Measurements from ENCODE around the gene SNX3.

Gene SNX3

DNA sequence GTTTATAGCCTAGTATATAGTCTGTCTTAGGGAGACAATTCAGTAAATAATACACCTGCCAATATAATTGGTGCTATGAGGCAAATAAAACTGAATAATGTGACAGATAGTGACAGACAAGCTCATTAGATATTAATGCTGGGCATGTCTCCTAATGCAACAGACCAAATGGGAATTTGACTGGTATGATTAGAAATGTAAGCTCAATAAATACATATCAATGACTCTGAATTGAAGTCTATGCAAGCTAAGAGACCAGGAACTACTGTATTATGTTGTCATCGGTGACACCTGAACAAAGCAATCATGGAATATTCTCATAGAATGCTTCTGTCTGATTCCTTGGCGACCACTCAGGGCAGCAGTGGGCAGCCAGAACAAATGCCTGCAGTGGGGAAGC lies 2.5 kb upstream of the SNX3 start:
- Histone ChIP-seq H3K36me3 (replicated peaks; ENCODE audit: low read depth, low read length) (no peaks in the 10 kb centered on the region), H3K27me3 (ENCODE audit: low read depth, low read length) (no peaks in the 10 kb centered on the region), H3K4me3 (ENCODE audit: low read length) (no peak overlapping the region), H3K9ac (ENCODE audit: low read length) (no peak overlapping the region), H3K27ac (ENCODE audit: low read length) (no peak overlapping the region), H3K9me3 (ENCODE audit: insufficient read depth, low read length) (no peaks in the 10 kb centered on the region), H3K79me2 (ENCODE audit: low read length) (peaks cover 17% of the 10 kb centered on the region), H3K4me2 (ENCODE audit: low read length) (no peak overlapping the region), H4K20me1 (ENCODE audit: insufficient read depth, low read length) (peaks cover 4% of the 10 kb centered on the region), H2AFZ (ENCODE audit: low read depth, low read length) (no peak overlapping the region), H3K4me1 (ENCODE audit: low read length) (peaks cover 15% of the 10 kb centered on the region)
- TF ChIP-seq, protein P1, sequence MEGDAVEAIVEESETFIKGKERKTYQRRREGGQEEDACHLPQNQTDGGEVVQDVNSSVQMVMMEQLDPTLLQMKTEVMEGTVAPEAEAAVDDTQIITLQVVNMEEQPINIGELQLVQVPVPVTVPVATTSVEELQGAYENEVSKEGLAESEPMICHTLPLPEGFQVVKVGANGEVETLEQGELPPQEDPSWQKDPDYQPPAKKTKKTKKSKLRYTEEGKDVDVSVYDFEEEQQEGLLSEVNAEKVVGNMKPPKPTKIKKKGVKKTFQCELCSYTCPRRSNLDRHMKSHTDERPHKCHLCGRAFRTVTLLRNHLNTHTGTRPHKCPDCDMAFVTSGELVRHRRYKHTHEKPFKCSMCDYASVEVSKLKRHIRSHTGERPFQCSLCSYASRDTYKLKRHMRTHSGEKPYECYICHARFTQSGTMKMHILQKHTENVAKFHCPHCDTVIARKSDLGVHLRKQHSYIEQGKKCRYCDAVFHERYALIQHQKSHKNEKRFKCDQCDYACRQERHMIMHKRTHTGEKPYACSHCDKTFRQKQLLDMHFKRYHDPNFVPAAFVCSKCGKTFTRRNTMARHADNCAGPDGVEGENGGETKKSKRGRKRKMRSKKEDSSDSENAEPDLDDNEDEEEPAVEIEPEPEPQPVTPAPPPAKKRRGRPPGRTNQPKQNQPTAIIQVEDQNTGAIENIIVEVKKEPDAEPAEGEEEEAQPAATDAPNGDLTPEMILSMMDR (IDR thresholded peaks at IDR 0.05; ENCODE audit: low read depth, low read length): no peak
- TF ChIP-seq EZH2phosphoT487 (IDR thresholded peaks at IDR 0.05; ENCODE audit: low read depth): no peak

DNA sequence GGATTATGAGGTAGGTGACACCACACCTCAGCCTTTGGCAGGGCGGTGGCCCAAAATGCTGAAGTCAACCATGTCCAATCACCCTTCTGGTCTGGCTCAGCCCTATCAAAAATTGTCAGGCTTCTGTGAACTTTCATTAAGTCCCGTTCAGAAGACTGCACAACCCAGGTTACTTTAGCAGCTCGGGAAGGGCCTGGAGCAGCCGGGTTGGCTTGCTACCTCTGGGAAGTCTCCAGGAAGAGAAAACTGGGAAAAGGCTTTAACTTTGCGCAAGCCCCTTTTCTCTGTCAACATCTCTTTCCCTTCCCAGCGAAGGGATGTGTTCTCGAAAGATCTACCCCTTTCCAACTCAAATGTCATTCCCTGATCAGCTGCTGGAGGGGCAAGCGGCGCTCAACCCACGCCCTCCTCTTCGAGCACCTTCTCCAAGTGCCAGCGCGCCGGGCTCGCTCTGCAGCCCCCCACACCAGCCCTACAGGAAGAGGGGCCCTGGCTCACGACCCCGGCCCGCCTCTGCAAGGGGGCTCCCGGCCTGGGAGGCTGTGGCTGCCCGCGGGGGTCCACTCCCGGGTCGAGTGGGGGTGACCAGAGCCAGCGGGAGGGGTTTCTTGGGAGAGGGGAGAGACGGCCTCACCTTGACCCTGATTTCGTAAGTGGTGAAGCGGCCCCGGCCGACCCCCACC lies 573 bp downstream of the SNX3 start:
- Histone ChIP-seq H3K27me3 (ENCODE audit: low read depth, low read length) (no peaks in the 10 kb centered on the region), H3K27ac (ENCODE audit: low read length) (peak overlapping the region; percentile 77), H3K4me2 (ENCODE audit: low read length) (peak overlapping the region; percentile 73), H3K4me1 (ENCODE audit: low read length) (peaks cover 15% of the 10 kb centered on the region), H3K36me3 (replicated peaks; ENCODE audit: low read depth, low read length) (no peaks in the 10 kb centered on the region), H3K9ac (ENCODE audit: low read length) (peak overlapping the region; percentile 96), H3K9me3 (ENCODE audit: insufficient read depth, low read length) (no peaks in the 10 kb centered on the region), H3K79me2 (ENCODE audit: low read length) (peaks cover 33% of the 10 kb centered on the region), H3K4me3 (ENCODE audit: low read length) (peak overlapping the region; percentile 93), H4K20me1 (ENCODE audit: insufficient read depth, low read length) (peaks cover 14% of the 10 kb centered on the region), H2AFZ (ENCODE audit: low read depth, low read length) (0 out of 2 replicates have a peak overlapping the region, but pooled peaks have one; percentile 30)
- TF ChIP-seq EZH2phosphoT487 (IDR thresholded peaks at IDR 0.05; ENCODE audit: low read depth): no peak
- TF ChIP-seq, protein P1 (IDR thresholded peaks at IDR 0.05; ENCODE audit: low read depth, low read length): no peak

DNA sequence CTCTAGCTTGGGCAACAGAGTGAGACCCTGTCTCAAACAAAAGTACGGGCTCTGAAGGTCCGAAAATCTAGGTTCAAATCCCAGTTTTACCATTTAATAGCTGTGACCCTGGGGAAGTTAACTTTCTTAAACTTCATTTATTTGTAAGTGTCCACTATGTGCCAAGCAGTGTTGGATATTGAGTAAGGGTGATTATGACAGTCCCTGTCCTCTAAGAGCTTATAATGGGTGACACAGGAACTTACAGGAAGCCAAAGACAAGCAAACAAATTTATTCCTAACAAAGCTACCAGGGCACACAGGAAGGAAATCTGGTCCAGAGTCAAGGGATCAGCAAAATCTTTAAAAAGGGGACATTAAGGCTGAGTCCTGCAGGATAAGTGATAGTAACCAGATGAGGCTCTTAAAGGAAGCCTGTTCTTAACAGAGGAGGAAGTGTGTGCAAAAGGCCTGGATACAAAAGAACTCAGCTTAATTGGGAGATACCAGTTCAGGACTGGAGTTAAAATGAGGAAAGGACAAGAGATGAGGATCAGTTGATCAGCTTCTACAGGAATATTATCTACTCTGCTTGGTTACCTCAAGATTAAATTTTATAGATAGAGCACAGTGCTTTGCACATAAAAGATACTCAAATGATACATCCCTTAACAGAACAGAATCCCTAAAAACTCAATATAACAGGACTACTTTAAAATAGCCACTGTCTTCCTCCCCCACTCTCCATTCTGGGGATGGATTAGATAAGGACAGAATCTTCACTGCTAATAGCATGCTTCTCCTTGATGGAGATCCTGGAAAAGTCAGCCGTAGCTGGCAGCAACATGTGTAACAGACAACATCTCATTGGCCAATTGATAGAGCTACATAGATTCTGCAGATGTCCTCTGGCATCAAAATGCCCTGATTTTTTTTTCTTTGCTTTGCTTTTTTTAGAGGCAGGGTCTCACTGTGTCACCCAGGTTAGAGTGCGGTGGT lies 6.1 kb downstream of the SNX3 start:
- H3K4me3 ChIP-seq (ENCODE audit: low read length): no peak overlapping the region
- H3K9me3 ChIP-seq (ENCODE audit: insufficient read depth, low read length): no peaks in the 10 kb centered on the region
- H2AFZ ChIP-seq (ENCODE audit: low read depth, low read length): no peak overlapping the region
- H3K4me1 ChIP-seq (ENCODE audit: low read length): peaks cover 12% of the 10 kb centered on the region
- no peak for TF ChIP-seq EZH2phosphoT487 (IDR thresholded peaks at IDR 0.05; ENCODE audit: low read depth)
- TF ChIP-seq, protein P1 (IDR thresholded peaks at IDR 0.05; ENCODE audit: low read depth, low read length): no peak
- no peaks in the 10 kb centered on the region for H3K36me3 ChIP-seq (replicated peaks; ENCODE audit: low read depth, low read length)
- H3K9ac ChIP-seq (ENCODE audit: low read length): no peak overlapping the region
- H3K27me3 ChIP-seq (ENCODE audit: low read depth, low read length): no peaks in the 10 kb centered on the region
- H4K20me1 ChIP-seq (ENCODE audit: insufficient read depth, low read length): peaks cover 32% of the 10 kb centered on the region
- H3K27ac ChIP-seq (ENCODE audit: low read length): no peak overlapping the region
- no peak overlapping the region for H3K4me2 ChIP-seq (ENCODE audit: low read length)
- H3K79me2 ChIP-seq (ENCODE audit: low read length): peaks cover 53% of the 10 kb centered on the region

DNA sequence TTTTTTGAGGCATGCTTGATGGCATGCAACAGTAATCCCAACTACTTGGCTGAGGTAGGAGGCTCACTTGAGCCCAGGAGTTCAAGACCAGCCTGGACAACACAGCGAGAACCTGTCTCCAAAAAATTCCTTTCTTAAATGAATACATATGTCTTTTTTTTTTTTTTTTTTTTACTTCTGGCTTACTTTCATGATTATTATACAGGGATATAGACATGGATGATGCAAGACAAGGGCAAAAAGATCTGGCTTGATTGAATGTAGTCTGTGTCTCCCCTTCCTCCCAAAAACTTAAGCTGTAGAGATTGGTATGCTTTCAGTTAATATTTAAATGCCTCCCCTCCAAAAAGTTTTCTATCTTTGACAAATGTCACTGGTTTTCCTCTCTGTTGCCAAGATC lies 7.6 kb downstream of the SNX3 start:
- Histone ChIP-seq H3K4me3 (ENCODE audit: low read length) (no peak overlapping the region), H3K9ac (ENCODE audit: low read length) (no peak overlapping the region), H3K4me2 (ENCODE audit: low read length) (no peak overlapping the region), H4K20me1 (ENCODE audit: insufficient read depth, low read length) (peaks cover 36% of the 10 kb centered on the region), H3K27me3 (ENCODE audit: low read depth, low read length) (no peaks in the 10 kb centered on the region), H2AFZ (ENCODE audit: low read depth, low read length) (no peak overlapping the region), H3K4me1 (ENCODE audit: low read length) (no peaks in the 10 kb centered on the region), H3K79me2 (ENCODE audit: low read length) (peaks cover 45% of the 10 kb centered on the region), H3K36me3 (replicated peaks; ENCODE audit: low read depth, low read length) (no peaks in the 10 kb centered on the region), H3K9me3 (ENCODE audit: insufficient read depth, low read length) (no peaks in the 10 kb centered on the region), H3K27ac (ENCODE audit: low read length) (no peak overlapping the region)
- no peak for TF ChIP-seq EZH2phosphoT487 (IDR thresholded peaks at IDR 0.05; ENCODE audit: low read depth)
- TF ChIP-seq, protein P1 (IDR thresholded peaks at IDR 0.05; ENCODE audit: low read depth, low read length): no peak
